NT2/D1 (cell line): ENCODE measurements around the gene F12.

Source experiments
- SUZ12 ChIP-seq: IDR thresholded peaks from 2 replicates; pipeline ENCODE4 v1.6.1; 2011; ENCODE audit not compliant: insufficient read length, insufficient read depth; ENCODE audit errors: extremely low read depth
- YY1 ChIP-seq: IDR thresholded peaks from 2 replicates; pipeline ENCODE4 v1.6.1; 2011; ENCODE audit not compliant: insufficient read length, insufficient read depth
- ZNF274 ChIP-seq: IDR thresholded peaks from 2 replicates; pipeline ENCODE4 v1.6.1; 2011; ENCODE audit warnings: mild to moderate bottlenecking, low read depth, low read length

DNA sequence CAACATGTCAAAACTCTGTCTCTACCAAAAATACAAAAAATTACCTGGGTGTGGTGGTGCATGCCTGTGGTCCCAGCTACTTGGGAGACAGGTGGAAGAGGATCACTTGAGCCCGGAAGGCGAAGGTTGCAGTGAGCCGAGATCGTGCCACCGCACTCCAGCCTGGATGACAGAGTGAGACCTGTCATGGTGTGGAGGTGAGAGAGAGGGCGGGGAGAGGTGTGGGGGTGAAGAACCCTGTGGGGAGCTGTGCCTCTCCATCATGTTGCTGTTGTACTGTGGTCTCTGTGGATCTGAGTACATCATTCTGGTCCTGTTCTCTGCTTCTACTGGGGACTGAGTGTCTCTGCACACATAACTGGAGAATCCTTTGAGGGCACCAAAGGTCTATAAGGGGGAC, 36.5 kb downstream of the F12 start:
- TF ChIP-seq YY1: no peak
- TF ChIP-seq ZNF274: no peak
- TF ChIP-seq SUZ12: no peak
